PC-9 (cell line): Measurements from ENCODE around the gene NID1. TPM values are rescaled to one million over a fixed set of nuclear protein-coding genes. Genes with fewer than 3 reads are reported as not detected.

Source experiments
- BruUV-seq: library from RNA; stranded (reverse); fragments of 400-500 nt; replicated peaks from 2 replicates; lab custom pipeline; 2021; lab: Mats Ljungman, UMichigan
- CTCF ChIA-PET: fragments of 300-600 bp; sonication (Branson Sonifier 250); formaldehyde crosslinking; loops from one replicate; lab custom pipeline; 2022; ENCODE audit warnings: antibody characterized with exemption; lab: Charles Lee
- POLR2A ChIA-PET: fragments of 300-600 bp; sonication (Branson Sonifier 250); formaldehyde crosslinking; loops from one replicate; lab custom pipeline; 2022; ENCODE audit warnings: antibody characterized with exemption; ENCODE audit not compliant: unreplicated experiment; lab: Charles Lee
- DNase-seq, 2 experiments: peaks; one replicate each; pipeline versions ENCODE4 v3.0.0 to v3.0.0-alpha.2; 2015 to 2022; ENCODE audit warnings: mixed read lengths in 1 of 2
- H2AFZ ChIP-seq: fragments of 200-600 bp; sonication (generic); 2 replicates; pipeline ENCODE4 v1.8.1; 2017; ENCODE audit warnings: antibody characterized with exemption
- H3F3A ChIP-seq: fragments of 200-600 bp; sonication (generic); 2 replicates; pipeline ENCODE4 v1.8.1; 2017; ENCODE audit warnings: antibody characterized with exemption, mild to moderate bottlenecking, low read depth; ENCODE audit not compliant: insufficient read depth
- H3K27ac ChIP-seq: fragments of 200-600 bp; sonication (generic); 2 replicates; pipeline ENCODE4 v1.6.1; 2016; ENCODE audit warnings: mixed run types
- H3K27me3 ChIP-seq: fragments of 200-600 bp; sonication (generic); 2 replicates; pipeline ENCODE4 v1.6.1; 2016; ENCODE audit warnings: low read depth, mixed run types; ENCODE audit not compliant: insufficient read depth
- H3K36me3 ChIP-seq: fragments of 200-600 bp; sonication (generic); 2 replicates; pipeline ENCODE4 v1.6.1; 2016; ENCODE audit warnings: low read depth, mixed run types
- H3K4me1 ChIP-seq: fragments of 200-600 bp; sonication (generic); replicated peaks from 2 replicates; pipeline ENCODE4 v1.6.1; 2016; ENCODE audit warnings: mixed run types; ENCODE audit not compliant: insufficient read depth
- H3K4me2 ChIP-seq: fragments of 200-600 bp; sonication (generic); 2 replicates; pipeline ENCODE4 v1.6.1; 2017; ENCODE audit warnings: mixed run types
- H3K4me3 ChIP-seq: fragments of 200-600 bp; sonication (generic); 2 replicates; pipeline ENCODE4 v1.6.1; 2016; ENCODE audit warnings: mixed run types
- H3K79me2 ChIP-seq: fragments of 200-600 bp; sonication (generic); 2 replicates; pipeline ENCODE4 v1.6.1; 2017; ENCODE audit warnings: low read depth, mixed run types
- H3K9me2 ChIP-seq: fragments of 200-600 bp; sonication (generic); 2 replicates; pipeline ENCODE4 v1.8.1; 2017; ENCODE audit warnings: mild to moderate bottlenecking; ENCODE audit not compliant: insufficient read depth
- H3K9me3 ChIP-seq: fragments of 200-600 bp; sonication (generic); 2 replicates; pipeline ENCODE4 v1.8.1; 2016; ENCODE audit warnings: low read depth; ENCODE audit not compliant: insufficient read depth
- H4K20me1 ChIP-seq: fragments of 200-600 bp; sonication (generic); 2 replicates; pipeline ENCODE4 v1.8.1; 2017; ENCODE audit not compliant: insufficient read depth
- EZH2 ChIP-seq: fragments of 200-600 bp; sonication (generic); IDR thresholded peaks from 2 replicates; pipeline ENCODE4 v1.8.0; 2017; ENCODE audit warnings: antibody characterized with exemption, low read depth
- intact Hi-C: fragments of 100-400 bp; cut with micrococcal nuclease; formaldehyde crosslinking; loops from one replicate; pipeline ENCODE4 v1.10.0; 2022; ENCODE audit not compliant: unreplicated experiment
- total RNA-seq: library from RNA; stranded (reverse); gene quantifications from 2 replicates; pipeline ENCODE4 v1.2.3, GENCODE V29; 2021
- TF ChIP-seq, protein P1 (sequence below): fragments of 200-600 bp; sonication (generic); conservative IDR thresholded peaks from 2 replicates; pipeline ENCODE4 v1.6.1; 2017; ENCODE audit warnings: mixed run types, antibody characterized with exemption, mild to moderate bottlenecking, moderate library complexity

NID1 gene
- total RNA-seq, 1 experiment from 2014 or later = not detected

DNA sequence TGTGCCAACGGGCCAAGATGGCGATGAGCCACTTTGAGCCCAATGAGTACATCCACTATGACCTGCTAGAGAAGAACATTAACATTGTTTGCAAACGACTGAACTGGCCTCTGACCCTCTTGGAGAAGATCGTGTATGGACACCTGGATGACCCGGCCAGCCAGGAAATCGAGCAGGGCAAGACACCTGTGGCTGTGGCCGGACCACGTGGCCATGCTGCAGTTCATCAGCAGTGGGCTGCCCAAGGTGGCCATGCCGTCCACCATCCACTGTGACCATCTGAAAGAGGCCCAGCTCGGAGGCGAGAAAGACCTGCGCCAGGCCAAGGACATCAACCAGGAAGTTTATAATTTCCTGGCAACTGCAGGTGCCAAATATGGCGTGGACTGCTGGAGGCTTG, 45.2 kb upstream of the NID1 start:
- intact Hi-C loops = no loop called here
- BruUV-seq = no TSS peak
- POLR2A ChIA-PET = no interaction called here
- H3K4me2 ChIP-seq = no peak overlapping the region
- TF ChIP-seq, protein P1, sequence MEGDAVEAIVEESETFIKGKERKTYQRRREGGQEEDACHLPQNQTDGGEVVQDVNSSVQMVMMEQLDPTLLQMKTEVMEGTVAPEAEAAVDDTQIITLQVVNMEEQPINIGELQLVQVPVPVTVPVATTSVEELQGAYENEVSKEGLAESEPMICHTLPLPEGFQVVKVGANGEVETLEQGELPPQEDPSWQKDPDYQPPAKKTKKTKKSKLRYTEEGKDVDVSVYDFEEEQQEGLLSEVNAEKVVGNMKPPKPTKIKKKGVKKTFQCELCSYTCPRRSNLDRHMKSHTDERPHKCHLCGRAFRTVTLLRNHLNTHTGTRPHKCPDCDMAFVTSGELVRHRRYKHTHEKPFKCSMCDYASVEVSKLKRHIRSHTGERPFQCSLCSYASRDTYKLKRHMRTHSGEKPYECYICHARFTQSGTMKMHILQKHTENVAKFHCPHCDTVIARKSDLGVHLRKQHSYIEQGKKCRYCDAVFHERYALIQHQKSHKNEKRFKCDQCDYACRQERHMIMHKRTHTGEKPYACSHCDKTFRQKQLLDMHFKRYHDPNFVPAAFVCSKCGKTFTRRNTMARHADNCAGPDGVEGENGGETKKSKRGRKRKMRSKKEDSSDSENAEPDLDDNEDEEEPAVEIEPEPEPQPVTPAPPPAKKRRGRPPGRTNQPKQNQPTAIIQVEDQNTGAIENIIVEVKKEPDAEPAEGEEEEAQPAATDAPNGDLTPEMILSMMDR = no peak
- TF ChIP-seq EZH2 = no peak
- H3F3A ChIP-seq = no peaks in the 10 kb centered on the region; the same call in 1 of the 2 replicates
- no peak overlapping the region for H3K4me3 ChIP-seq
- H3K9me3 ChIP-seq = no peaks in the 10 kb centered on the region
- no peak for DNase-seq
- H3K36me3 ChIP-seq = no peaks in the 10 kb centered on the region
- CTCF ChIA-PET = no interaction called here
- no peaks in the 10 kb centered on the region for H3K9me2 ChIP-seq
- H4K20me1 ChIP-seq = no peaks in the 10 kb centered on the region
- H2AFZ ChIP-seq = no peak overlapping the region
- H3K79me2 ChIP-seq = no peaks in the 10 kb centered on the region
- H3K27me3 ChIP-seq = no peaks in the 10 kb centered on the region
- 0 out of 2 replicates have a peak, but pooled peaks cover 4% of the 10 kb centered on the region for H3K4me1 ChIP-seq
- no peak overlapping the region for H3K27ac ChIP-seq

DNA sequence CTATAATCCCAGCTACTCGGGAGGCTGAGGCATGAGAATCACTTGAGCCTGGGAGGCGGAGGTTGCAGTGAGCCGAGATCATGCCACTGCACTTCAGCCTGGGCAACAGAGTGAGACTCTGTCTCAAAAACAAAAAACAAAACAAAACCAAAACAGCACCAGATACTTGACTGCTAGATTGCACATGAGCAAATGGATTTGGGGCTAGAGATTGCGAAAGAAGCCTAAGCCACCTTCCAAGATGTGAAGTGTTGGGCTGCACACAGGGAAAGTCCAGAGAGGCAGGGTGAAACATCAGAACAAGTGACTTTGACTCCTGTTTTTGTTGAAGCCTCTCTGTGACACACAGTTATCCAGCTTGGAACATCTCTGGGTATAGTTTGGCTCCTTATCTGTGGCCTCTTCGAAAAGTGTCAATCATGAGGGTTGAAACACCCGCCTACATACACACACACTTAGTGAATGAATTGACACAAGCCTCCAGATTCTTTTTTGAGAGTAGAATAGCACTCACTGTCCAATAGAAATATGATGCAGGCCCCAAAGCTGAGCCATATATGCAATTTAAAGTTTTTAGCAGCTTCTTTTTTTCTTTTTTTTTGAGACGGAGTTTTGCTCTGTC, 43.2 kb upstream of the NID1 start:
- BruUV-seq = no TSS peak

DNA sequence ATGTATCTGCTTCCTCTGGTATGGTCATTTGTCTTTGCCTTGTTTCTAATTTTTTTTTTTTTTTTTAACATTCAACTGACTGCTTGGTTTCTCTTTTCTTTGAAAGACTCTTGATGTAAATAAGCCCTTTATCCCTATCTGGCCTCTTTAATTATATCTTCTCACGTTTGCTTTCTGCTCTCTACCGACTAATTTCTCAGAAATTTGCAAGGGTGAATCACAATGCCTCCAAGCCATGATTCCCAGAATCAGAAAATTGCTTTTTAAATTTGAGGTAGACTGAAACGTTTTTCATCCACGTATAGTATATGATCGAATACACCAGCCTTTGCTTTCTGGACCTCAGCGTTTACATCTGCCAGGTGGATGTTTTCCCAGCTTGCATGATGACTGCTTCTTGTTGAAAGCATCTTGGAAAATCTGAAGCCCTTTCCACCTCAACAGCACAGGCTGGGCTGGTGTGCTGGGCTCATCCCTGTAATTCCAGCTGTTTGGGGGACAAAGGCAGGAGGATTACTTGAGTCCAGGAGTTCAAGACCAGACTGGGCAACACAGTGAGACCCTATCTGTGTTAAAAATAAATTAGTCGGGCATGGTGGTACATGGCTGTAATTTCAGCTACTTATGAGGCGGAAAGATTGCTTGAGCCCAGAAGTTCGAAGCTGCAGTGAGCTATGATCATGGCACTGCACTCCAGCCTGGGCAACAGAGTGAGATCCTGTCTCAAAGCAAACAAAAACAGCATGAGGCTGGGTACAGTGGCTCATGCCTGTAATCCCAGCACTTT, 42.4 kb upstream of the NID1 start:
- TF ChIP-seq, protein P1 = no peak
- TF ChIP-seq EZH2 = no peak
- Histone ChIP-seq H3F3A (no peaks in the 10 kb centered on the region; the same call in 1 of the 2 replicates), H4K20me1 (no peaks in the 10 kb centered on the region), H3K4me2 (no peak overlapping the region), H2AFZ (no peak overlapping the region; the same call in 1 of the 2 replicates), H3K27me3 (no peaks in the 10 kb centered on the region), H3K79me2 (no peaks in the 10 kb centered on the region), H3K4me3 (no peak overlapping the region), H3K36me3 (no peaks in the 10 kb centered on the region), H3K9me2 (no peaks in the 10 kb centered on the region), H3K4me1 (0 out of 2 replicates have a peak, but pooled peaks cover 4% of the 10 kb centered on the region), H3K27ac (no peak overlapping the region), H3K9me3 (no peaks in the 10 kb centered on the region)
- POLR2A ChIA-PET = no interaction called here
- no peak for DNase-seq
- intact Hi-C loops = loop anchor here (10.0 kb wide), 1 partner anchor 603 kb away; the partner anchor contains the start of gene B3GALNT2
- CTCF ChIA-PET = no interaction called here
- BruUV-seq = no TSS peak

More for the DNA sequence above, 43.2 kb upstream of the NID1 start:
- 0 out of 2 replicates have a peak, but pooled peaks cover 4% of the 10 kb centered on the region for H3K4me1 ChIP-seq
- H4K20me1 ChIP-seq = no peaks in the 10 kb centered on the region
- no peak overlapping the region for H3K27ac ChIP-seq
- no peaks in the 10 kb centered on the region for H3K27me3 ChIP-seq
- H3K9me2 ChIP-seq = no peaks in the 10 kb centered on the region
- H3K36me3 ChIP-seq = no peaks in the 10 kb centered on the region
- H3K79me2 ChIP-seq = no peaks in the 10 kb centered on the region
- no peaks in the 10 kb centered on the region for H3K9me3 ChIP-seq
- no peak for DNase-seq
- no peak overlapping the region for H2AFZ ChIP-seq
- ChIA-PET POLR2A (no interaction called here), CTCF (interaction anchor here (0.7 kb wide), 2 partner anchors 98 to 426 kb away, joined by 3 read pairs; no protein-coding TSS in a partner anchor)
- H3F3A ChIP-seq = no peaks in the 10 kb centered on the region; the same call in 1 of the 2 replicates
- no peak overlapping the region for H3K4me3 ChIP-seq
- intact Hi-C loops = loop anchor here (2.0 to 10.0 kb wide), 2 partner anchors 603 to 761 kb away; partner anchors contain the start of gene B3GALNT2
- TF ChIP-seq, protein P1 = no peak
- TF ChIP-seq EZH2 = no peak
- H3K4me2 ChIP-seq = no peak overlapping the region
